ENCODE data around the gene RAB26. TPM values are rescaled to one million over a fixed set of nuclear protein-coding genes. Genes with fewer than 3 reads are reported as not detected.

The RAB26 gene
- 9.0 and 16.0 TPM in 2 replicates for total RNA-seq (2014; rRNA removed; shearing (Covaris generic))

GRCh38 chr16:2147981-2148671 lies at the start of gene RAB26:
TSS of gene RAB26 (plus strand) at chr16:2148625. CDS start at chr16:2148784, 159 bp downstream.

GRCh38 chr16:2135770-2136490 lies 12.5 kb upstream of the RAB26 start, which contains the start of gene PKD1:
TSS of gene PKD1 (minus strand) at chr16:2135898. CDS start at chr16:2135689, 209 bp downstream.

GRCh38 chr16:2155091-2155950 lies 6.9 kb downstream of the RAB26 start, which contains the start of gene TRAF7:
TSS of gene TRAF7 (plus strand) at chr16:2155782. CDS start at chr16:2163921, 8,139 bp downstream.

GRCh38 chr16:2196162-2196980 lies 47.9 kb downstream of the RAB26 start, which contains the start of gene CASKIN1:
TSS of gene CASKIN1 (minus strand) at chr16:2196605. CDS start at chr16:2196432, 173 bp downstream.

Small RNA genes within 50 kb of the gene (small RNA-seq; reads per million reads assigned to genes)
- gene MIR3180-5, result not detected
- gene MIR4516, result not detected
- not detected for gene RF00019
- not detected for gene SNORD60

Other genes with a start within 250 kb of the RAB26 start
- gene HS3ST6, start 230.2 kb upstream of the RAB26 start, total RNA-seq (2014; rRNA removed; shearing (Covaris generic)), result not detected in 2 replicates
- gene MSRB1, start 205.4 kb upstream of the RAB26 start, total RNA-seq (2014; rRNA removed; shearing (Covaris generic)), result 8.5 and 10.2 TPM in 2 replicates
- not detected in 2 replicates for gene RPL3L, start 193.9 kb upstream of the RAB26 start, total RNA-seq (2014; rRNA removed; shearing (Covaris generic))
- gene NDUFB10, start 189.1 kb upstream of the RAB26 start, total RNA-seq (2014; rRNA removed; shearing (Covaris generic)), result 551 and 557 TPM in 2 replicates
- gene RPS2, start 183.8 kb upstream of the RAB26 start, total RNA-seq (2014; rRNA removed; shearing (Covaris generic)), result 4,459 and 5,166 TPM in 2 replicates
- gene RNF151, start 181.8 kb upstream of the RAB26 start, total RNA-seq (2014; rRNA removed; shearing (Covaris generic)), result not detected in 2 replicates
- 72.8 and 74.0 TPM in 2 replicates for gene TBL3, start 176.6 kb upstream of the RAB26 start, total RNA-seq (2014; rRNA removed; shearing (Covaris generic))
- 0.23 TPM in 1 of 2 replicates, not detected in the other for gene NOXO1, start 167.2 kb upstream of the RAB26 start, total RNA-seq (2014; rRNA removed; shearing (Covaris generic))
- 46.0 and 50.1 TPM in 2 replicates for gene GFER, start 164.4 kb upstream of the RAB26 start, total RNA-seq (2014; rRNA removed; shearing (Covaris generic))
- 1.6 and 2.0 TPM in 2 replicates for gene SYNGR3, start 158.7 kb upstream of the RAB26 start, total RNA-seq (2014; rRNA removed; shearing (Covaris generic))
- gene ZNF598, start 138.8 kb upstream of the RAB26 start, total RNA-seq (2014; rRNA removed; shearing (Covaris generic)), result 59.6 and 76.5 TPM in 2 replicates
- gene NPW, start 128.8 kb upstream of the RAB26 start, total RNA-seq (2014; rRNA removed; shearing (Covaris generic)), result 1.0 and 1.5 TPM in 2 replicates
- 113 and 117 TPM in 2 replicates for gene NHERF2, start 121.7 kb upstream of the RAB26 start, total RNA-seq (2014; rRNA removed; shearing (Covaris generic))
- gene NTHL1, start 100.8 kb upstream of the RAB26 start, total RNA-seq (2014; rRNA removed; shearing (Covaris generic)), result 58.6 and 71.2 TPM in 2 replicates
- 75.3 and 90.4 TPM in 2 replicates for gene TSC2, start 100.6 kb upstream of the RAB26 start, total RNA-seq (2014; rRNA removed; shearing (Covaris generic))
- 90.3 and 104 TPM in 2 replicates for gene PKD1, start 12.7 kb upstream of the RAB26 start, total RNA-seq (2014; rRNA removed; shearing (Covaris generic))
- gene TRAF7, start 7.2 kb downstream of the RAB26 start, total RNA-seq (2014; rRNA removed; shearing (Covaris generic)), result 71.3 and 72.5 TPM in 2 replicates
- gene CASKIN1, start 48.0 kb downstream of the RAB26 start, total RNA-seq (2014; rRNA removed; shearing (Covaris generic)), result 1.1 and 1.4 TPM in 2 replicates
- 44.6 and 65.4 TPM in 2 replicates for gene MLST8, start 56.8 kb downstream of the RAB26 start, total RNA-seq (2014; rRNA removed; shearing (Covaris generic))
- gene BRICD5, start 62.2 kb downstream of the RAB26 start, total RNA-seq (2014; rRNA removed; shearing (Covaris generic)), result 1.3 and 3.0 TPM in 2 replicates
- 19.2 and 26.6 TPM in 2 replicates for gene PGP, start 66.2 kb downstream of the RAB26 start, total RNA-seq (2014; rRNA removed; shearing (Covaris generic))
- 40.0 and 47.9 TPM in 2 replicates for gene E4F1, start 75.0 kb downstream of the RAB26 start, total RNA-seq (2014; rRNA removed; shearing (Covaris generic))
- 1.0 and 1.5 TPM in 2 replicates for gene DNASE1L2, start 87.8 kb downstream of the RAB26 start, total RNA-seq (2014; rRNA removed; shearing (Covaris generic))
- 86.9 and 97.5 TPM in 2 replicates for gene ECI1, start 103.0 kb downstream of the RAB26 start, total RNA-seq (2014; rRNA removed; shearing (Covaris generic))
- 254 and 259 TPM in 2 replicates for gene RNPS1, start 119.5 kb downstream of the RAB26 start, total RNA-seq (2014; rRNA removed; shearing (Covaris generic))
- gene ABCA3, start 192.1 kb downstream of the RAB26 start, total RNA-seq (2014; rRNA removed; shearing (Covaris generic)), result 0.40 and 0.60 TPM in 2 replicates

Data from A375 (cell line).